B cell (primary cell): Measurements from ENCODE around the gene LTC4S. TPM values are rescaled to one million over a fixed set of nuclear protein-coding genes. Genes with fewer than 3 reads are reported as not detected.

Source experiments
- ATAC-seq: fragments of 200-7000 bp; cut with Tn5 transposase; one replicate; pipeline ENCODE4 v1.10.0; 2021; ENCODE audit warnings: low read depth, mild to moderate bottlenecking, moderate number of reproducible peaks, moderate library complexity
- CTCF ChIA-PET: fragments of 350-600 bp; sonication (Branson Sonifier 250); formaldehyde crosslinking; loops from one replicate; lab custom pipeline; 2021; ENCODE audit warnings: antibody characterized with exemption, inconsistent platforms; lab: Charles Lee
- POLR2A ChIA-PET: fragments of 350-600 bp; sonication (Branson Sonifier 250); formaldehyde crosslinking; loops from one replicate; lab custom pipeline; 2021; ENCODE audit warnings: antibody characterized with exemption; lab: Charles Lee
- DNase-seq: peaks from one replicate; pipeline ENCODE4 v3.0.0; 2013
- H2AFZ ChIP-seq: 2 replicates; pipeline ENCODE4 v1.6.1; 2012; ENCODE audit warnings: mild to moderate bottlenecking, low read depth, low read length; ENCODE audit not compliant: insufficient read depth, poor library complexity, severe bottlenecking
- H3K27ac ChIP-seq, 2 donors: 1 replicate in 1 of 2; 2 replicates in 1 of 2; pipeline ENCODE4 v1.5.1; 2012 to 2013; ENCODE audit warnings: low read length in 2 of 2, mild to moderate bottlenecking in 2 of 2, moderate library complexity in 1 of 2
- H3K27me3 ChIP-seq, 4 experiments: fragments of 200-600 bp in 1 of 4; sonication (generic) in 1 of 4; replicated peaks in 1 of 4; 1 replicate in 2 of 4; 2 replicates in 2 of 4; pipeline versions ENCODE4 v1.6.1 to v1.7.0; 2013 to 2016; ENCODE audit warnings: low read length in 3 of 4, mild to moderate bottlenecking in 2 of 4, mixed read lengths in 1 of 4, moderate library complexity in 1 of 4; ENCODE audit not compliant: insufficient read depth in 4 of 4, control insufficient read depth in 3 of 4; ENCODE audit errors: control extremely low read depth in 1 of 4
- H3K36me3 ChIP-seq, 2 experiments: replicated peaks in 1 of 2; 1 replicate in 1 of 2; 2 replicates in 1 of 2; pipeline versions ENCODE4 v1.6.1 to v1.7.1; 2013; ENCODE audit warnings: low read length in 1 of 2; ENCODE audit not compliant: insufficient read depth in 2 of 2, control insufficient read depth in 1 of 2; ENCODE audit errors: control extremely low read depth in 1 of 2, extremely low read depth in 1 of 2
- H3K4me1 ChIP-seq, 2 donors: fragments of 200-600 bp in 1 of 2; sonication (generic) in 1 of 2; 1 replicate in 1 of 2; 2 replicates in 1 of 2; pipeline versions ENCODE4 v1.5.1 to v1.6.1; 2013 to 2017; ENCODE audit warnings: low read length in 2 of 2; ENCODE audit not compliant: control insufficient read depth in 2 of 2, insufficient read depth in 2 of 2
- H3K4me2 ChIP-seq: replicated peaks from 2 replicates; pipeline ENCODE3; 2012; ENCODE audit warnings: mild to moderate bottlenecking, low read depth, low read length; ENCODE audit not compliant: poor library complexity, severe bottlenecking
- H3K4me3 ChIP-seq, 5 experiments: fragments of 200-600 bp in 1 of 5; sonication (generic) in 1 of 5; 1 replicate in 3 of 5; 2 replicates in 2 of 5; pipeline versions ENCODE4 v1.5.1 to v1.7.0; 2011 to 2016; ENCODE audit warnings: low read length in 4 of 5, mild to moderate bottlenecking in 4 of 5, low read depth in 2 of 5, control low read depth in 1 of 5, moderate library complexity in 1 of 5; ENCODE audit not compliant: insufficient read depth in 1 of 5; ENCODE audit errors: control extremely low read depth in 1 of 5, extremely low read depth in 1 of 5
- H3K79me2 ChIP-seq: fragments of 200-600 bp; sonication (generic); one replicate; pipeline ENCODE4 v1.6.0; 2016; ENCODE audit warnings: low read length; ENCODE audit not compliant: control insufficient read depth, insufficient read depth
- H3K9ac ChIP-seq: fragments of 200-600 bp; sonication (generic); 2 replicates; pipeline ENCODE4 v1.6.1; 2017; ENCODE audit warnings: mild to moderate bottlenecking, low read length, moderate library complexity
- H3K9me3 ChIP-seq, 3 donors: one replicate each; pipeline versions ENCODE4 v1.6.1 to v1.7.1; 2013; ENCODE audit warnings: low read length in 2 of 3; ENCODE audit not compliant: control insufficient read depth in 2 of 3, insufficient read depth in 1 of 3; ENCODE audit errors: control extremely low read depth in 1 of 3
- H4K20me1 ChIP-seq: 2 replicates; pipeline ENCODE4 v1.6.0; 2012; ENCODE audit warnings: mild to moderate bottlenecking, low read length; ENCODE audit not compliant: insufficient read depth, control insufficient read depth, poor library complexity, severe bottlenecking
- H3K27ac Mint-ChIP-seq: one replicate; pipeline ENCODE4 v1.8.0; 2021; ENCODE audit warnings: mixed read lengths
- H3K27me3 Mint-ChIP-seq: one replicate; pipeline ENCODE4 v1.8.0; 2021; ENCODE audit warnings: mixed read lengths
- H3K4me1 Mint-ChIP-seq: one replicate; pipeline ENCODE4 v1.8.0; 2021; ENCODE audit warnings: mixed read lengths
- H3K4me3 Mint-ChIP-seq: one replicate; pipeline ENCODE4 v1.8.0; 2021; ENCODE audit warnings: mixed read lengths
- H3K9me3 Mint-ChIP-seq: one replicate; pipeline ENCODE4 v1.8.0; 2022; ENCODE audit warnings: mixed read lengths; ENCODE audit not compliant: insufficient read depth
- EZH2 ChIP-seq: IDR thresholded peaks from 2 replicates; pipeline ENCODE4 v1.6.1; 2012; ENCODE audit warnings: borderline replicate concordance, low read depth, mild to moderate bottlenecking, moderate library complexity, low read length; ENCODE audit not compliant: insufficient read depth, poor library complexity, severe bottlenecking
- WGBS: methylation state at CpG from one replicate; pipeline ENCODE4 v1.1.5; 2013; ENCODE audit warnings: missing lambda C conversion rate; ENCODE audit not compliant: insufficient coverage; 5-methylcytosine and 5-hydroxymethylcytosine counted together
- intact Hi-C: fragments of 100-400 bp; cut with micrococcal nuclease; formaldehyde crosslinking; loops from one replicate; pipeline ENCODE4 v1.10.0; 2022
- polyA plus RNA-seq: library from polyadenylated mRNA; depleted of rRNA; stranded (reverse); fragments of >200 nt; gene quantifications from 2 replicates; pipeline ENCODE4 v1.2.3, GENCODE V29; 2012
- total RNA-seq, 2 donors: library from RNA; stranded (reverse); fragments of 120-200 nt in 1 of 2; gene quantifications; 1 replicate in 1 of 2; 2 replicates in 1 of 2; pipeline versions ENCODE4 v1.2.3 to v1.2.4, GENCODE V29; 2013 to 2022
- TF ChIP-seq, protein P1 (sequence below): fragments of 200-600 bp; IDR thresholded peaks from one replicate; pipeline ENCODE4 v1.8.0; 2022; ENCODE audit warnings: antibody characterized with exemption, mild to moderate bottlenecking

Gene LTC4S
- total and polyA plus RNA-seq, 2 donors (not counting 1 experiment from before 2014, with no cell fraction given) = 0.40 to 3.8 TPM

DNA sequence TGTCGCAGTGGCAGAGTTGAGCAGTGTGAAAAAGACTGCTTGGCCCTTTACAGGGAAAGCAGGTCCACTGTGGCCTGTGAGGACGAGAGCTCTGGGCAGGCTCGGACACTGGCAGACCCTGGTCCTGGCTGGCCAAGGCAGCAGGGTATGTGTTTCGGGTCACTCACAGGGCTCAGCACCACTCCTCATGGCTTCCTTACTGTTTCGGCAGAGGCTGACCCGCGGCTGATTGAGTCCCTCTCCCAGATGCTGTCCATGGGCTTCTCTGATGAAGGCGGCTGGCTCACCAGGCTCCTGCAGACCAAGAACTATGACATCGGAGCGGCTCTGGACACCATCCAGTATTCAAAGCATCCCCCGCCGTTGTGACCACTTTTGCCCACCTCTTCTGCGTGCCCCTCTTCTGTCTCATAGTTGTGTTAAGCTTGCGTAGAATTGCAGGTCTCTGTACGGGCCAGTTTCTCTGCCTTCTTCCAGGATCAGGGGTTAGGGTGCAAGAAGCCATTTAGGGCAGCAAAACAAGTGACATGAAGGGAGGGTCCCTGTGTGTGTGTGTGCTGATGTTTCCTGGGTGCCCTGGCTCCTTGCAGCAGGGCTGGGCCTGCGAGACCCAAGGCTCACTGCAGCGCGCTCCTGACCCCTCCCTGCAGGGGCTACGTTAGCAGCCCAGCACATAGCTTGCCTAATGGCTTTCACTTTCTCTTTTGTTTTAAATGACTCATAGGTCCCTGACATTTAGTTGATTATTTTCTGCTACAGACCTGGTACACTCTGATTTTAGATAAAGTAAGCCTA is 42.6 kb downstream of the LTC4S start:
- peak overlapping the region; percentile 77 for H3K27ac Mint-ChIP-seq
- no peak for TF ChIP-seq EZH2
- TF ChIP-seq, protein P1, sequence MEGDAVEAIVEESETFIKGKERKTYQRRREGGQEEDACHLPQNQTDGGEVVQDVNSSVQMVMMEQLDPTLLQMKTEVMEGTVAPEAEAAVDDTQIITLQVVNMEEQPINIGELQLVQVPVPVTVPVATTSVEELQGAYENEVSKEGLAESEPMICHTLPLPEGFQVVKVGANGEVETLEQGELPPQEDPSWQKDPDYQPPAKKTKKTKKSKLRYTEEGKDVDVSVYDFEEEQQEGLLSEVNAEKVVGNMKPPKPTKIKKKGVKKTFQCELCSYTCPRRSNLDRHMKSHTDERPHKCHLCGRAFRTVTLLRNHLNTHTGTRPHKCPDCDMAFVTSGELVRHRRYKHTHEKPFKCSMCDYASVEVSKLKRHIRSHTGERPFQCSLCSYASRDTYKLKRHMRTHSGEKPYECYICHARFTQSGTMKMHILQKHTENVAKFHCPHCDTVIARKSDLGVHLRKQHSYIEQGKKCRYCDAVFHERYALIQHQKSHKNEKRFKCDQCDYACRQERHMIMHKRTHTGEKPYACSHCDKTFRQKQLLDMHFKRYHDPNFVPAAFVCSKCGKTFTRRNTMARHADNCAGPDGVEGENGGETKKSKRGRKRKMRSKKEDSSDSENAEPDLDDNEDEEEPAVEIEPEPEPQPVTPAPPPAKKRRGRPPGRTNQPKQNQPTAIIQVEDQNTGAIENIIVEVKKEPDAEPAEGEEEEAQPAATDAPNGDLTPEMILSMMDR = no peak
- H3K79me2 ChIP-seq = no peaks in the 10 kb centered on the region
- H2AFZ ChIP-seq = no peak overlapping the region
- H3K9me3 ChIP-seq = no peaks in the 10 kb centered on the region
- peak overlapping the region in 1 of 2 donors; percentile 66 for H3K27ac ChIP-seq
- 85% methylated on average over 16 of the region's 19 CpGs for WGBS
- peaks cover 3 to 8% of the 10 kb centered on the region in 2 donors for H3K4me1 ChIP-seq
- H3K27me3 Mint-ChIP-seq = no peaks in the 10 kb centered on the region
- H3K36me3 ChIP-seq = peaks cover 2 to 65% of the 10 kb centered on the region in 2 experiments
- ChIA-PET CTCF (interaction anchor here (0.8 to 2.4 kb wide), 6 partner anchors 14 to 70 kb away, joined by 3 to 12 read pairs (median 6); no protein-coding TSS in a partner anchor), POLR2A (interaction anchor here (0.6 to 1.2 kb wide), 4 partner anchors 12 to 139 kb away, joined by 3 to 4 read pairs (median 3); no protein-coding TSS in a partner anchor)
- H4K20me1 ChIP-seq = peaks cover 32% of the 10 kb centered on the region
- intact Hi-C loops = loop anchor here (5.0 kb wide), 1 partner anchor 34 kb away; no protein-coding TSS in a partner anchor
- ATAC-seq (peak; percentile 84), DNase-seq (peak; percentile 74)
- no peak overlapping the region for H3K4me3 ChIP-seq
- H3K4me3 Mint-ChIP-seq = no peak overlapping the region
- H3K4me1 Mint-ChIP-seq = peaks cover 9% of the 10 kb centered on the region
- H3K4me2 ChIP-seq = no peak overlapping the region
- H3K9ac ChIP-seq = no peak overlapping the region
- no peaks in the 10 kb centered on the region for H3K27me3 ChIP-seq
- no peaks in the 10 kb centered on the region for H3K9me3 Mint-ChIP-seq
